Activated T-helper 9 cell treated with anti-CD3 and anti-CD28 coated beads, Interleukin-2, amount 50 U/mL, for 16 hours (primary cell): ENCODE measurements around the gene PRKG2.

Source experiments
- DNase-seq: peaks from one replicate; pipeline ENCODE4 v3.0.0-alpha.2; 2020; ENCODE audit warnings: low read depth

Gene PRKG2

GRCh38 chr4:81217779-81218178 lies 2.8 kb upstream of the PRKG2 start:
- no peak for DNase-seq

DNA sequence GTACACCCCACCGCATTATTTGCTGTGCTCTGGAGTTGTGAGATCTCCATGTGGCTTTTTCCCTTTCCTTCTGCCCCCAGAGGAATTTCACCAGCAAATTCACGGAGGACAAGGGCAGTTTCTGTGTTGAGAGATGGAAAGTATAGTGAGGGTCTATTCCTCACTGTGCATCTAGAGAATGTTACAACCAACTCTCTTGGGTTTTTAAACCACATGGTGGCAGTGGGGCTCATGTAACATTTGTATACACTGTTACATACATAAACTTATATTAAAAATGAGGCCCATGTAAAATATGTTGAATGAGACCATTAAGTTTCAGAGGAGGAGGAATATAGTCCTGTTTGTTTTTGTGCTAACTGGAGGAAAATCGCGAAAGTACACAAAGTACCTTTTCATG lies 909 bp upstream of the PRKG2 start:
- DNase-seq, result no peak

GRCh38 chr4:81214144-81214880 lies 710 bp downstream of the PRKG2 start:
- no peak for DNase-seq

DNA sequence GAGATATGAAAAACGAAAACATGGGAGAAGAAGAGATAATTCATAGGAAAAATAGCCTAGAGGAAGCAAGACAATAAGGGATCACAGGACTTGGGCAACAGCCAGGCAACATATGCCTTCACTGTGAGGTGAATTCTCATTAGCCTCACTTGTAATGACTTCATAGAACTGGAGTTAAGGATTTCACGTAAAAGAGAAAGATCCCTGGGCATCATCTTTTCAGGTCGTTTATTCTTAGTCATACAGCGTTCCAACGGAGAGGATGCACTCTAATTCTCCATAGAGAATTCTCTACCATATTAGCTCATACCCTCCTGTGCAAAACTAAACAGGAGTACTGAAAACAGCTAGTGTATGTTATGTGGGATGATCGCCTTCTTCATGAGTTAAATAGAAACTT lies 1.4 kb downstream of the PRKG2 start:
- no peak for DNase-seq

DNA sequence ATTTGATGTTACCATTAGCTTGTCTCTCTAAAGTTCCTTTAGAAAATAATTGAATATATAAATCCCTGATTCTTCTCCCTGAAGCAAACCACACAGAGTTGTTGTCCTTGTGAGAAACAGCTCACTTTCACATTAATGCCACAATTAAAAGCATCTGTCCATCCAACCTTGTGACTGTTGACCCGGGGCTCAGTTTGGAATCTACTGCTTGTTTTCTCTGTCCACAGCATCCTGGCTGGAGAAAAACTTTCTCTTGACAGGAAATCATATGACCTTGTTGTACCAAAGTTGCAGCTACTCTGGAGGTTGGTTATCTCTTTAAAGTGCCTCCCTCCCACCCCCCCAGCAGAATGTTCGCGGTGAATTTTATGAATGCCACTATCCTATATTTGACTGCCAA lies 3.1 kb downstream of the PRKG2 start:
- DNase-seq, result no peak

DNA sequence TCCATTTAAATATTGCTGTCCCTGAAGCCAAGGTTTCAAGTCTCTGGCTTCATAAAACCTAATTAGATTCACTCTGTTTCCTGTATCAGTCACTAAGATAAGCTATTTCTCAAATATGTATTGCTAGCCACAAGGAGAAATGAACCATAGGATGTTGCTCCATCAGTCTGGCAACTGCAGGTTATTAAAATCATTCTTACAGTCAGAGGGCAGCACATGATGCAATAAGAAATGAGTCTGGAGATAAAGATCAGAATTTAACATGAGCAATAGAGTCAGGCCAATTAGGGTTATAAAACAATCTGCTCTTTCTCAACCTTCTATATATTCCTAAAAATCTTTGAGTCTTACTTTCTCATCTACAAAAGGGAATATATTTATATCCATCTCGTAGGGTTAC lies 7.2 kb downstream of the PRKG2 start:
- DNase-seq, result no peak

DNA sequence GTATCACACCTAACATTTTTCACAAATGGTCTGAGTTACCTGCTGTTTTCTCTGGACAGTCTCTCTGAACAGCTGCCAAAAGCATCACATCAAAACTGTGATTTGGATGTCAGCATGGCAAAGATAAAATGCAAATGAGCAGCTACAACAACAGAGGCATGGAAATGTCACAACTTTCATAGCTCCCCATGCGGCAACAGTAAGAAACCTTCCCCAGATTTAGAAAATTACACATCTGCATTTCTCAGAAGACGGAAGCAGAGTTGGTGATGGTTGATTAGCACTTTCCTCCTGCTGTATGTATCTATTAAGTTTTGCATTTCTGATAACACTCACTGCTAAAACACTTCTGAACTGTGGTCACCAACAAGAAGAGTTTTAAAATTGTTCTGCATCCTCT lies 9.7 kb downstream of the PRKG2 start:
- no peak for DNase-seq

- DNase-seq, result no peak
Observed at GRCh38 chr4:81204571-81204970, 10.5 kb downstream of the PRKG2 start.

DNA sequence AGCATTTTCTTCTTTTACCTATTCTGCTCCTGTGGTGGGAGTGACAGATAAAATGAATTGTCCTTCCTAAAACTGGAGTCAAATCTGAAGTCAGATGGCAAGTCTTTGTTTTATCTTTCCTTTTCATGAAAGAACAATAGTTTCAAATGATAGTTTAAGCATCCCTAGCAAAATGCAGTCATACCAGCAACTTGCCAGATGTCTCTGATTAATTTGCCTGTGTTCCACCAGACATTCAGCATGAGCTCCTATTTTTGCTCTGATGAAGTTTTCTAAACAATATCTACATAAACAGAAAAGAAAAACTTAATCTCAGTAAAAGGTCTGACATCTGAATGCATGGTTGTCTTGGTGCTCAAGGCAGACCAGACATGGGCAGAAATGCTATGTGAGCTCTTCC lies 15.2 kb downstream of the PRKG2 start:
- DNase-seq, result no peak

- no peak for DNase-seq
Observed at GRCh38 chr4:81198609-81199008, 16.4 kb downstream of the PRKG2 start.

DNA sequence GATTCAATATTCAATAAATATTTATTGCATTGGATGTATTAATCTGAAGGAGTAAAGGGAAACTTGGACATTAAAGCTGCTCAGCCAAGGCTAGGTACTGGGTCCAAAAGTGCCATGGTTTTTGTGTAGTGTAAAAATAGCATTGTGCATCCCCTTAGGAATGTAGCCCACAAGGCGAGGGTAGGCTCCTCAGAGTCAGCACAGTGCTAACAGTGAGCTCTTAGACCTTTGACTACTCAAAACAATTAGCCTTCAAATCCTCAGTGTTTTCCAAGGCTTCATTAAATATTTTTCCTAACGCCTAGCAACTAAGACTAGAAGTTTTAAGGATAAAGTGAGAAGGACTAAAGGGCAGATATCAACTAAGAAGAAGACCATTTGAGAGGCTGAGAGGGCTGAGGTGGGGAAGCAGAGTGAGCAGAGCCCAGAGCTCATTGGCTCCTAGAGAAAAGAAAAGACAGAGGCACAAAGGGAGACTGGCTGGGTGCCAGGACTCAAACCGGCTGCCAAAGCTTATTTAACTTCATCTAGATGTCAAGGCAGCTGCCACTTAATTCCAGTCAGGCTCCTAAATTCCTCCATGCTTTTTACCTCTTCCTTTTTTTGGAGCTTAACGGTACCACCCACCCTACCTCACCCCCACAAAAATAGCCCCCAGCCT lies 17.0 kb downstream of the PRKG2 start:
- no peak for DNase-seq

GRCh38 chr4:81196126-81196650 lies 18.8 kb downstream of the PRKG2 start:
- no peak for DNase-seq

DNA sequence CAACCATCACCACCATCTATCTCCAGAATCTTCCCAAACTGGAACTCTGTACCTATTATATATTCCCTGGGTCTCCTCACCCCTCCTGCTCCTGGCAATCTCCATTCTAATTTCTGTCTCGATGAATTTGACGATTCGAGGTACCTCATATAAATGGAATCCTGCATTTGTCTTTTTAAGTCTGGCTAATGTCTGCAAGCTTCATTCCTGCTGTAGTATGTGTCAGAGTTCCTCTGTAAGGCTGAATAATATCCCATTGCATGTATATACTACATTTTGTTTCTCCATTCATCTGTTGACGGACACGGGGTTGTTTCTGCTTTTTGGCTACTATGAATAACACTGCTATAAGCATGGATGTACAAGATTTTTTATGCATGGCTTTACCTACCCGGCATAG lies 19.5 kb downstream of the PRKG2 start:
- DNase-seq, result no peak

- DNase-seq, result no peak
Observed at GRCh38 chr4:81194286-81194685, 20.7 kb downstream of the PRKG2 start.

- no peak for DNase-seq
Observed at GRCh38 chr4:81180916-81181315, 34.1 kb downstream of the PRKG2 start.

DNA sequence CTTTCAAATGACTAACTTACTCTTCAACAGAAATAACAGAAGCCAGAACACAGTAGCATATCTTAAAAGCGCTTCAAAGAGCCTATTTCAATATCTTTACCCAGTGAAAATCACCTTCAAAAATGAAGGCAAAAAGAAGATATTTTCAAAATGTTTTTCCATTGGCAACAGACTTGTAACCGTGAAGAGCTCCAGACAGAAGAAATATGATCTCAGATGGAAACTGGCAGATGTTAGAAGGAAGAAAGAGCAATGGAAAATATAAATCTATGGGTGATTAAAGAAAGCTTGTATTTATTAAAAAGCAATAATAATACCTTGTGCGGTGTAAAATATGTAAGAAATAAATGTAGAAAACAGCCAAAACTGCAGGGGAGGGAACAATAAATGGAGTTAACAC lies 35.7 kb downstream of the PRKG2 start:
- DNase-seq, result no peak

DNA sequence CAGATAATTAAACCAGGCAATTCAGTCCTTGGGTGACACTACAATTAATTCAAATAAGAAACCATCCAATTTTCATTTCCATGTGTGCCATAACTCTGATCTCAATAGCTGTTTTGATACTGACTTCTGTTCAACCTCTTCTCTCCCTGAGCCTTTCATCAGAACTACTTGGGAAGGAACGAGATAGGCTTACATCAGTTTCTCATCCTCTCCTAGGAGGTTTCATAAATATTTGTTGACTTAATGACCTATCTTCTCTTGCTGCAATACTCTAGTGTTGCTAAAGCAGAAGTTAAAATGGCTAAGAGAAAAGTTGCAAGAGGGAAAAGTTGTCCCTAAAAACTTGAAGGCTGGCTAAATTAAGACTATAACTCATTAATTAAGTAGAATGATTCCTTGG lies 41.8 kb downstream of the PRKG2 start:
- DNase-seq, result no peak

GRCh38 chr4:81166458-81167160 lies 48.4 kb downstream of the PRKG2 start:
- no peak for DNase-seq

DNA sequence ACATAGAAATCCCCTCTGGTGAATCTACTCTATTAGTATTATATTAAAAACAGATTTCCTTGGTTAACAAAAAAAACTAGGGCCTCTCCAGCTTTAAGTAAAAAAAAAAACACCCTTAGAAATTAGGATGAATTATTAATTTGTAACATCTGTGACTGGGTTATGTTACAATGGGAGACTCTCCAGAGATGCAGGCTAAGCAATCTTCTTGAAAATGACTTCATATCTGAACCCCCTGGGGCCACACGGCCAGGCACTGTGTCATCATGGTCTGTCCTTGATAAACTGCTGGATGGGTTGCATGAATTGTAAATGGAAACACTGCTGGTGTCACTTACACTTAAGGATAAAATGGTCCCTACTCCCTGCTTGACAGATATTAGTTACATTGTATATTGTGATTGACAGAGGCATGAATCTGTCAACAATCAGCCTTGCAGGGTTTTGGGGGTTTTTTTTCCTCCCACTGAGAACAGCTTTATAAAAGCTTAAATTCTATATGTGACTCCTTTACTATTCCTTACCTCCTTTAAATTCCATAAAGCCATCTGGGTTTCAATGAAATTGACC lies 49.1 kb downstream of the PRKG2 start:
- DNase-seq, result no peak

- no peak for DNase-seq
Observed at GRCh38 chr4:81164623-81165416, 50.2 kb downstream of the PRKG2 start.

- DNase-seq, result no peak
Observed at GRCh38 chr4:81164126-81164525, 50.9 kb downstream of the PRKG2 start.
